HG02571 (cell line): ENCODE data around the gene ZNF587.
"Not testable (repeated sequence)": the region's sequence is repeated elsewhere in the genome, so short reads cannot be mapped to it uniquely, and the experiment has no call there.

Source experiments
- ATAC-seq: cut with Tn5 transposase; IDR thresholded peaks from one replicate; pipeline ENCODE4 v1.9.1; 2021; ENCODE audit warnings: mild to moderate bottlenecking, moderate library complexity; ENCODE audit not compliant: unreplicated experiment

Gene ZNF587

GRCh38 chr19:57821501-57821900 is 28.2 kb upstream of the ZNF587 start:
- ATAC-seq, result not testable (repeated sequence)

DNA sequence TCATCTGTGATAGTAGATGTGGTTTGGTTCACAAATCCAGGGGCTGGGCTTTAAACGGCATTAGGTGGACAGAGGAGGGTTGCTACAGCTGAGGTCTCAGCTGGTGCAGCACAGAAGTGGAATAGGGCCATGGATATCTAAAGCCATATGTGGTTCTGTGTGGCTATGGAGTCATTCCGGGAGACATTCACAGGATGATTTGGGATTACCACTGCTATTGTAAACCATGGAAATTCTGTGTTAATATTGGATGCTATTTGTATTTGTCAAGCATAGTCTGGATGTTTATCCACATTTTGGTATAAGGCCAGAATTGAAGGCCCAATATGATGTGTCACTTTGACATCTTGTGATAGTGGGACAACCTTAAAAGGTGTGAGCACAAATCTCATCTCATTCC is 26.5 kb upstream of the ZNF587 start:
- ATAC-seq, result not testable (repeated sequence)

- not testable (repeated sequence) for ATAC-seq
Observed at GRCh38 chr19:57823608-57824007, 26.1 kb upstream of the ZNF587 start.

GRCh38 chr19:57825511-57825910 is 24.1 kb upstream of the ZNF587 start:
- ATAC-seq, result no peak

DNA sequence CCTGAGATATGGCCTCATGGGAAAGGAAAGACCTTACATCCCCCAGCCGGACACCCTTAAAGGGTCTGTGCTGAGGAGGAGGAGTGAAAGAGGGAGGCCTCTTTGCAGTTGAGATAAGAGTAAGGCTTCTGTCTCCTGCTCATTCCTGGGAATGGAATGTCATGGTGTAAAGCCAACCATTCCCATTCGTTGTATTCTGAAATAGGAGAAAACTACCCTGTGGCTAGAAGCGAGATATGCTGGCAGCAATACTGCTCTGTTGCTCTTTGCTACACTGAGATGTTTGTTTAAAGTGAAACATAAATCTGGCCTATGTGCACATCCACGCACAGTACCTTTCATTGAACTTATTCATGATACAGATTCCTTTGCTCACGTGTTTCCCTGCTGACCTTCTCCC is 20.3 kb upstream of the ZNF587 start:
- no peak for ATAC-seq

GRCh38 chr19:57830071-57830602 is 19.5 kb upstream of the ZNF587 start, which contains the start of gene ZNF587B:
ZNF587B (plus strand) TSS chr19:57830299; CDS start chr19:57830529, 230 bp downstream.
- ATAC-seq, result no peak

- ATAC-seq, result not testable (repeated sequence)
Observed at GRCh38 chr19:57836991-57837390, 12.7 kb upstream of the ZNF587 start.

DNA sequence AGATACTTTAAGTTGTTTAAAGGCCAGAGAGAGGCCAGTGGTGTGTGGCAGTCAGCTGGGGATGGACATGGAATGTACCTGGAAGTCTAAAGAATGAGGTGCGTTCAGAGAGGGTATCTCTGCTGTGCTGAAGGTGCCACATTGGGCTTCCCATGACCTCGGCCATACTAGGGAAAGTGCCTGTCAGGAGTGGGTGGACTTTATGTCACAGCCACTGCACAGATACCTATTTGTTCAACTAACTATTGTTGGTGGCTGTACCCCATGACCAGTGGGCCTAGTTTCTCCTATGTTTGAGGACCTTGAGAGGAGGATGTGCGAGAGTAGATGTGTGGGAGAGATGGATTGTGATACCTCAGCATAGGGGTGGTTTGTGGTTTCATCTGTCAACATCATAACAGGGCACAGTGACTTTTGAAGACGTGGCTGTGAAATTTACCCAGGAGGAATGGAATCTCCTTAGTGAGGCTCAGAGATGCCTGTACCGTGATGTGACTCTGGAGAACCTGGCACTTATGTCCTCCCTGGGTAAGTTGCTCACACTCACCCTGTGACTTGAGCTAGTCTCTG is 11.0 kb upstream of the ZNF587 start:
- ATAC-seq, result not testable (repeated sequence)

GRCh38 chr19:57841122-57841763 is 8.4 kb upstream of the ZNF587 start:
- ATAC-seq, result no peak

- ATAC-seq, result not testable (repeated sequence)
Observed at GRCh38 chr19:57847164-57847563, 2.5 kb upstream of the ZNF587 start.

DNA sequence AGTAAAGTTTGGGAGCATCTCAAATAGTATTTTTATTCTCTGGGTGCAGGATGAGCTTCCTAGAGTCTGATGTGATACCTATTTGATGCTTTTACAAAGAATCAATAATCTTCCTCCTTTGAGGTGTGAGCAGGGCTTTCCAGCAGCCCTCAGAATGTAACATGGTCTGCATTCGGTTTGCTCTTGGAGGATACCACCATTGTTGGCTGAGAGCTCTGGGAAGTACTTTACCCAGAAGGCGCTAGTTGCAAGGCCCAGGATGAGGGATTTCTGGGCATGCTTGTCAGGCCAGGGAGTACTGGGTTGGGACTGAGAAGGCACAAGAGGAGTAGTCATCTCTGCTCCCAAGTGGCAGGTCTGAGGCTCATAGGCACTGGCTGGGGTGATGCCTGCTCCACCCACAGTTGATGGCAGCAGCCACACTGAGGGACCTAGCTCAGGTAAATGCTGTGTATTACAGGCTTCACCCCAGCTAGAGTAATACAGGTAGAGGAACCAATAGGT is 445 bp upstream of the ZNF587 start:
- peak; percentile 22 for ATAC-seq

GRCh38 chr19:57850553-57851017 is 926 bp downstream of the ZNF587 start:
- no peak for ATAC-seq

GRCh38 chr19:57851812-57852603 is 2.3 kb downstream of the ZNF587 start:
- not testable (repeated sequence) for ATAC-seq

- ATAC-seq, result not testable (repeated sequence)
Observed at GRCh38 chr19:57854117-57854516, 4.5 kb downstream of the ZNF587 start.

DNA sequence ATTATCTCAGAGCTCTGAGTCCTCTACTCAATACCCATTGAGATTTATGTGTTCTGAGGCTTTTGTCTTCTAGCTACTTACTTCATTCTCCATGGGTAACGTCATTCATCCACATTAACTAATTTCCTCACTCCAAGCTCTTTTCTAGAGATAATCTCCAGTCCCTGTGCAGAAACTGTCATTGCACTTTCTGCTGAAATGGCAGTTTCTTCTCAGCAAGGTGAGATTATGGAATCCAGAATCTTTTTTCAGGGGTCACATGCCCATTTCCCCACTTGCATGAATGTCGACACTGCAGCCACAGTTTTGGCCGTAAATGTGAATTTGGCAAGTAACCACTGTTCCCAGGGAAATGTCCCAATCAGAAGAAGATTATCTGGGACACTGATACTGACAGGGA is 12.7 kb downstream of the ZNF587 start:
- ATAC-seq, result not testable (repeated sequence)

DNA sequence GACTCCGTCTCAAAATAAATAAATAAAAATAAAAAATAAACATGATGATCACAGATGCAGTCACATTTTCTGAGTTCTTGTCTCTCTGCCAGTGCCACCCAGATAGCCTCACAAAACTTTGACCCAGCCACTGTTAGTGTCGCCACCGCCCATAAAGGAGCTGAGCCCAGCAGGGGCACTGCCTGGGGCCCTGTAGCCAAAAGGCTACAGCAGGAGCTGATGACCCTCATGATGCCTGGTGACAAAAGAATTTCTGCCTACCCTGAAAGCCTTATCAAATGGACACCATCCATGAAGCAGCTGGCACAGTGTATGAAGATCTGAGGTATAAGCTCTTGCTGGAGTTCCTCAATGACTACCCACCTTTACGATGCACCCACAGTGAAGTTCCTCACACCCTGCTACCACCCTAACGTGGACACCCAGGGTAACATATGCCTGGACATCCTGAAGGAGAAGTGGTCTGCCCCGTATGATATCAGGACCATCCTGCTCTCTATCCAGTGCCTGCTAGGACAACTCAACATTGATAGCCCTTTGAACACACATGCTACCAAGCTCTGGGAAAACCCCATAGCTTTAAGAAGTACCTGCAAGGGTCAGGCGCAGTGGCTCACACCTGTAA is 18.3 kb downstream of the ZNF587 start:
- ATAC-seq, result no peak

- not testable (repeated sequence) for ATAC-seq
Observed at GRCh38 chr19:57869655-57870054, 20.0 kb downstream of the ZNF587 start.

- ATAC-seq, result no peak
Observed at GRCh38 chr19:57870225-57870624, 20.6 kb downstream of the ZNF587 start.

GRCh38 chr19:57872450-57872849 is 22.8 kb downstream of the ZNF587 start:
- no peak for ATAC-seq

DNA sequence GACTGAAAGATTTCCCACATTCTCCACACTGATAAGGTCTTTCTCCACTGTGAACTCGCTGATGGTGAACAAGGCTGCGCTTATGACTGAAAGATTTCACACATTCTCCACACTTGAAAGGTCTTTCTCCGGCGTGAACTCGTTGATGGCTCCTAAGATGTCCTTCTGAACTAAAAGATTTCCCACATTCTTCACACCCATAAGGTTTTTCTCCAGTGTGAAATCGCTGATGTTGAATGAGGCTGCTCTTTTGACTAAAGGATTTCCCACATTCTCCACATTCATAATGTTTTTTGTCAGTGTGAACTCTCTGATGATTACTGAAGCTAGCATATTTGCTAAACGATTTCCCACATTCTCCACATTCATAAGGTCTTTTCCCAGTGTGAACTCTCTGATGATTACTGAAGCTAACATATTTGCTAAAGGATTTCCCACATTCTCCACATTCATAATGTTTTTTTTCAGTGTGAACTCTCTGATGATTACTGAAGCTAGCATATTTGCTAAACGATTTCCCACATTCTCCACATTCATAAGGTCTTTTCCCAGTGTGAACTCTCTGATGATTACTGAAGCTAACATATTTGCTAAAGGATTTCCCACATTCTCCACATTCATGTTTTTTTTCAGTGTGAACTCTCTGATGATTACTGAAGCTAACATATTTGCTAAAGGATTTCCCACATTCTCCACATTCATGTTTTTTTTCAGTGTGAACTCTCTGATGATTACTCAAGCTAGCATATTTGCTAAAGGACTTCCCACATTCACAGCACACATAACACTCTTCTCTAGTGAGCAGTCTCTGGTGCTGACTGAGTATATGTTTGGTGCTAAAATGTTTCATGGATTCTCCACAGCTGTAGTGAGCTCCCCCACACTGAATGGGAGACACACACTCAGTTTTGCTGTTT is 24.5 kb downstream of the ZNF587 start:
- ATAC-seq, result not testable (repeated sequence)
